ENCODE measurements around the gene SOCS4. TPM values are rescaled to one million over a fixed set of nuclear protein-coding genes. Genes with fewer than 3 reads are reported as not detected.

Gene SOCS4
- total RNA-seq, 4 donors from 2014 or later = 6.9 to 9.3 (median 7.5) TPM

- TF ChIP-seq CTCF (IDR thresholded peaks at IDR 0.05) (no peak), POLR2A (IDR thresholded peaks at IDR 0.05) (no peak)
- H3K4me3 ChIP-seq (ENCODE audit: low read depth, poor library complexity, severe bottlenecking) = no peak overlapping the region
- DNase-seq (ENCODE audit: low spot score in 2 of 2) = no peak
- WGBS, 2 donors = 57 to 62% methylated on average over 6 of the region's 6 CpGs
- intact Hi-C loops (cut with DNase I; ENCODE audit: low total_unique reads) = no loop called here
Measured at GRCh38 chr14:55053018-55053417, 26.0 kb downstream of the SOCS4 start.

GRCh38 chr14:55053500-55053899 lies 26.5 kb downstream of the SOCS4 start:
- intact Hi-C loops (cut with DNase I; ENCODE audit: low total_unique reads) = no loop called here
- no peak for TF ChIP-seq POLR2A (IDR thresholded peaks at IDR 0.05)
- no peak for TF ChIP-seq CTCF (IDR thresholded peaks at IDR 0.05)
- WGBS, 2 donors = 81 to 88% methylated on average over 7 of the region's 7 CpGs
- no peak overlapping the region for H3K4me3 ChIP-seq (ENCODE audit: low read depth, poor library complexity, severe bottlenecking)
- no peak for DNase-seq (ENCODE audit: low spot score in 2 of 2)

- no peak for DNase-seq (ENCODE audit: low spot score in 2 of 2)
- WGBS, 2 donors = 96% methylated on average over 13 of the region's 13 CpGs
- TF ChIP-seq POLR2A (IDR thresholded peaks at IDR 0.05) = no peak
- TF ChIP-seq CTCF (IDR thresholded peaks at IDR 0.05) = no peak
- H3K4me3 ChIP-seq (ENCODE audit: low read depth, poor library complexity, severe bottlenecking) = no peak overlapping the region
- intact Hi-C loops (cut with DNase I; ENCODE audit: low total_unique reads) = no loop called here
Measured at GRCh38 chr14:55054098-55054497, 27.1 kb downstream of the SOCS4 start.

GRCh38 chr14:55057919-55058318 lies 30.9 kb downstream of the SOCS4 start:
- 89% methylated on average over 5 of the region's 5 CpGs for WGBS, 2 donors
- H3K4me3 ChIP-seq (ENCODE audit: low read depth, poor library complexity, severe bottlenecking) = no peak overlapping the region
- peak in 1 of 2 donors; percentile 65 for DNase-seq (ENCODE audit: low spot score in 2 of 2)
- intact Hi-C loops (cut with DNase I; ENCODE audit: low total_unique reads) = no loop called here
- TF ChIP-seq POLR2A (IDR thresholded peaks at IDR 0.05) = no peak
- no peak for TF ChIP-seq CTCF (IDR thresholded peaks at IDR 0.05)

- H3K4me3 ChIP-seq (ENCODE audit: low read depth, poor library complexity, severe bottlenecking) = no peak overlapping the region
- 87 to 93% methylated on average over 5 of the region's 5 CpGs for WGBS, 2 donors
- no peak for DNase-seq (ENCODE audit: low spot score in 2 of 2)
- TF ChIP-seq POLR2A (IDR thresholded peaks at IDR 0.05) (no peak), CTCF (IDR thresholded peaks at IDR 0.05) (no peak)
- intact Hi-C loops (cut with DNase I; ENCODE audit: low total_unique reads) = no loop called here
Measured at GRCh38 chr14:55059333-55059732, 32.3 kb downstream of the SOCS4 start.

Data from lower leg skin (tissue), 4 donors.